AG10803 (cell line): Measurements from ENCODE around the gene NINL.
"Not testable (repeated sequence)": the region's sequence is repeated elsewhere in the genome, so short reads cannot be mapped to it uniquely, and the experiment has no call there.

Experiments used
- DNase-seq: peaks from one replicate; pipeline ENCODE4 v3.0.0; 2010; ENCODE audit warnings: low read depth
- H3K4me3 ChIP-seq: 2 replicates; pipeline ENCODE4 v1.5.1; 2011; ENCODE audit warnings: mild to moderate bottlenecking, low read length, control low read depth
- TF ChIP-seq, protein P1 (sequence below): conservative IDR thresholded peaks from 2 replicates; pipeline ENCODE4 v1.5.1; 2011; ENCODE audit warnings: mild to moderate bottlenecking, low read length, control low read depth, inconsistent platforms

The NINL gene

DNA sequence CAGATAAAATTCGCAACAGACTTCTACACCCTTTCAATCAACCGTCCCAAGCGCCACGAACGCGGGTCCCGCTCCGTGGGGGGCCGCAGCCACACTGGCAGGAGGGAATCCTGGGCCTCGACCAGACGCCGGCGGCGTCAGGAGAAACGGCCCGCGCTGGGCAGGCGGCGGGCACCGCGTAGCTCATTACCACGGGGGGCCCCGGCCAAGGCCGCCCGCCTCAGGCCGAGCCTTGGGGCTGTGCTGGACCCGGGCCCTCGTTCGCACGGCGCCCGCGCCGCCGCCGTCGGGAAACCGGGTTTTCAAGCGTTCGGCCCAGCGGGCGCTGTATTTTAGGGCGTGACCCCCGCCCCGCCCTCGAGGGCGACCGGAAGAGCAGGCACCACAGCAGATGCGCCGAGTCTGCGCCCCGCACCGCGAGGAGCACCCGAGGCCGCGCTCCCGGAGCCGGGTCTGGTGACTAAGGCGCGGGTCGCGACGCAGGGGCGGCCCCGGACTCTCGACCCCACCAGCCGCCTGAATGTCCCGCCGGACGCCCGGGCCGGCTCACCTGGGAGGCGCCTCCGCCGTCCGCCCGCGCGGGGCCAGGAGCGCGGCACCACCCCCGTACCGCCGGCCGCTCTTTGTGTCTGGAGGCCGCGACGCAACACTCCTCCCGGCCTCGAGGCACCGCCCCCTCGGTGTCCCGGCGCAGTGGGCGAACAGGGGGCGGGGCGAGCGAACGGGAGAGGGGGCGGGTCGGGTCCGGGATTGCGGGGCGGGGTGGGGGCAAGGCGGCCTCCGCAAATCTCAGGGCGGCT, at the start of gene NINL:
Gene NINL, minus strand, starts transcription at position 627 of the 800 bp plus-strand sequence. CDS start 58,944 bp downstream, outside the sequence.
- peak; percentile 58 for DNase-seq
- TF ChIP-seq, protein P1, sequence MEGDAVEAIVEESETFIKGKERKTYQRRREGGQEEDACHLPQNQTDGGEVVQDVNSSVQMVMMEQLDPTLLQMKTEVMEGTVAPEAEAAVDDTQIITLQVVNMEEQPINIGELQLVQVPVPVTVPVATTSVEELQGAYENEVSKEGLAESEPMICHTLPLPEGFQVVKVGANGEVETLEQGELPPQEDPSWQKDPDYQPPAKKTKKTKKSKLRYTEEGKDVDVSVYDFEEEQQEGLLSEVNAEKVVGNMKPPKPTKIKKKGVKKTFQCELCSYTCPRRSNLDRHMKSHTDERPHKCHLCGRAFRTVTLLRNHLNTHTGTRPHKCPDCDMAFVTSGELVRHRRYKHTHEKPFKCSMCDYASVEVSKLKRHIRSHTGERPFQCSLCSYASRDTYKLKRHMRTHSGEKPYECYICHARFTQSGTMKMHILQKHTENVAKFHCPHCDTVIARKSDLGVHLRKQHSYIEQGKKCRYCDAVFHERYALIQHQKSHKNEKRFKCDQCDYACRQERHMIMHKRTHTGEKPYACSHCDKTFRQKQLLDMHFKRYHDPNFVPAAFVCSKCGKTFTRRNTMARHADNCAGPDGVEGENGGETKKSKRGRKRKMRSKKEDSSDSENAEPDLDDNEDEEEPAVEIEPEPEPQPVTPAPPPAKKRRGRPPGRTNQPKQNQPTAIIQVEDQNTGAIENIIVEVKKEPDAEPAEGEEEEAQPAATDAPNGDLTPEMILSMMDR = no peak

DNA sequence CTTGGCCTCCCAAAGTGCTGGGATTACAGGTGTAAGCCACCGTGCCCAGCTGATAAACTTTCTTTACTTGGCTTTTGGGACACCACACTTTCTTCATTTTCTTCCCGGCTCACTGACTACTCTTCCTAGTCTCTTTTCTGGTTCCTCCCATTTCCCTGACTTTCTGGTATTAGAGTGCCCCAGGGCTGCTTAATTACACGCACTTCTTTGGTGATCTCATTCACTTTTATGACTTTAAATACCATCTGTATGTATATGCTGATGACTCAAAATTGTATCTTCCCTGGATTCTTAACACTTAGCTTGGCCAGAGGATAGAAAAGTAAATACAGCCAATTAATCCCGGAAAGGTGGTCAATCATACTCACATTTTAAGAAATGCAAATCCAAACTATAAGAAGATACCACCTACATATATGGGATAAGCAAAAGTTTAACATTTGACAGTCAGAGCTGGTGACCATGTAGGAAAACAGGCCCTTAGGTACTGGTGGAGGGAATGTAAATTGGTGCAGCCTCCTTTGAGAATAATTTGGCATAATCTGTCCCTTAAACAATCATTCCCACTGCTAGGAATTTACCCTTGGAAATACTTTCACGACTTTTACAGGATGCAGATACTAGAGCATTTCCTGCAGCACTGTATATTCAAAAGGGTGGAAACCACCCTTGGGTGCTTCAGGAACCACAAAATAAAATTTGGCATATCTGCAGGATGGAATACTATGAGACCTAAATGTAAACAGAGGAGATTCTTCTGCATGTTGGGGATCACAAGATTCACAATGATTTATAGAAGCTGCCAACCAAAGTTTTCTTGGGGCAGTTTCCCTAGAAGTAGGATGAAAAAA, 47.8 kb upstream of the NINL start:
- DNase-seq = peak; percentile 9
- TF ChIP-seq, protein P1 = no peak
- no peak overlapping the region for H3K4me3 ChIP-seq

More for the DNA sequence above, at the start of gene NINL:
- peak within 1 kb of the TSS; percentile 64 for H3K4me3 ChIP-seq

DNA sequence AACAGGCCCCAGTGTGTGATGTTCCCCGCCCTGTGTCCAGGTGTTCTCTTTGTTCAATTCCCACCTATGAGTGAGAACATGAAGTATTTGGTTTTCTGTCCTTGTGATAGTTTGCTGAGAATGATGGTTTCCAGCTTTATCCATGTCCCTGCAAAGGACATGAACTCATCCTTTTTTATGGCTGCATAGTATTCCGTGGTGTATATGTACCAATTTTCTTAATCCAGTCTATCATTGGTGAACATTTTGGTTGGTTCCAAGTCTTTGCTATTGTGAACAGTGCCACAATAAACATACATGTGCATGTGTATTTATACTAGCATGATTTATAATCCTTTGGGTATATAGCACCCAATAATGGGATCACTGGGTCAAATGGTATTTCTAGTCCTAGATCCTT, 45.3 kb upstream of the NINL start:
- DNase-seq, H3K4me3 ChIP-seq: not testable (repeated sequence)

DNA sequence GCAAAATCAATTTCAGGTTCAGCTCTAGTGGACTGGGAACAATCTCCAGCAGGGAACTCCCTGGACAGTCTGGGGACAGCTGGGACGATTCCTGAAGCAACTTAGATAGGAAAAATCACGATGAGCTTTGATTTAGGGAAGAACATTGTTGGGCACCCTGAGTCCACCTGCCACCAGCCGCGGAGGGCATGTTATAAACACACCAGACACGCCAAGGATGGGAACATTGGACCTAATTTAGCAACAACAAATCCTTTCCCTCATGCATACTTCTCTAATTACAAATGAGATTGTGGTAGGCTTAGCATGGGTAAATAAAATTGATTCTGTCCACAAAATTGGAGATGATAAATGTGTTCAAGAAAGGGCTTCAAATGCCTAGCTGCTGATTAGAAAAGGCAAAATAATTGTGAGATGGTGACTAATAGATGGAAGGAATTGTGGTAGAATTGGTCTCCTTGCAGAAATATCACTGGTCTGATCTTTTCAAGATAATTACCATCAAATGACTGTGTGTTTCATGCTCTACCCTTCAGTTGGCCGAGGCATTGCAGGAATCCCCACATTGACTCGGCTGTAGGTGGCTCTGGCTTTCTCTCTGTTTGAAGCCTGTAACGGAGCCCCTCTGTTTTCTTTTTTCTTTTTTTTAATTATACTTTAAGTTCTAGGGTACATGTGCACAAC, 44.6 kb upstream of the NINL start:
- H3K4me3 ChIP-seq = no peak overlapping the region
- TF ChIP-seq, protein P1 = no peak
- no peak for DNase-seq

DNA sequence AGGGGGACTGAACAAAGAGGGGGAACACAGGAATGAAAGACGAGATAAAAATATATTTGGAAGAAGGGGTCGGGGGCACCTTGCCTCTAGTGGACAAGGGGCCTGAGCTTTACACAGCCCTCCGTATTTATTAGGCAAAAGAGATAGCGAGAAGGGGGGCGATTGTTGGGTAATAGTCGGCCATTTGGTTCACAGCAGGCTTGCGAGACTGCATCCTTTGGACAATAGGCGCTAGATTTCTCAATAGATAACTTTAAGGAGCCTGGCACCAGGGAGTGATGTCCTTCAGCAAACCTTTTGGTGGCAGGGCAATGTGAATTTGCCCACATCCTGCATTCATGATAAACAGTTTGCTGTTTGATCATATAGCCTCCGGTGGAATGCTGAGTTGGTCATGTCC, 41.4 kb upstream of the NINL start:
- no peak overlapping the region for H3K4me3 ChIP-seq
- no peak for DNase-seq
- TF ChIP-seq, protein P1 = no peak

DNA sequence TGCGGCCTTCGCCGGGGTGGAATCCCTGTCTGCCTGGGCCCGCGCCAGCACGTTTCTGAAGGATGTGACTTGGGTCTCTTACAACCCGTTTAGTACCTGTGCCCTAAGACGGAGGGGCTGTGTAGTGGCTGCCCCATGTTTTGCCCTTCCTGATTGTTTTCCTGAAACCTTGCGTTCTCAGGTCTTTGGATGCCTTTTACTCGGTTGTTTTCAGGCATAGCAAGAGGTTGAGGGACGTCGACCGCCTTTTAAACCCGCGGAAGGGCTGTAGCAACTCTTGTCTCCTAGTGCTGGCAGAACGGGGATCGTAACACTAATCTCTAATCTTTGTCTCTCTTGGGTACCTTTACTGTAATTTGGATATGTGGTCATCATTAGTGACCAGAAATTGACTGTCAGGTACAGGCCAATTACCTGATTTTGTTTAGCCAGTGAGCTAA, 39.2 kb upstream of the NINL start:
- DNase-seq = no peak
- TF ChIP-seq, protein P1 = no peak
- peak overlapping the region; percentile 88 for H3K4me3 ChIP-seq
